ENCODE measurements around the gene RNF25.

RNF25 gene

GRCh38 chr2:218642121-218642656 is 29.6 kb downstream of the RNF25 start:
- H3K4me3 ChIP-seq (ENCODE audit: control insufficient read depth, low read depth, low read length) = no peak overlapping the region
- no peak for DNase-seq (ENCODE audit: low read depth)
- no peak for TF ChIP-seq CTCF (IDR thresholded peaks at IDR 0.05; ENCODE audit: control insufficient read depth, insufficient read depth, low read depth, low read length, missing control alignments)

GRCh38 chr2:218638372-218638771 is 33.4 kb downstream of the RNF25 start:
- no peak for DNase-seq (ENCODE audit: low read depth)
- TF ChIP-seq CTCF (IDR thresholded peaks at IDR 0.05; ENCODE audit: control insufficient read depth, insufficient read depth, low read depth, low read length, missing control alignments) = no peak
- no peak overlapping the region for H3K4me3 ChIP-seq (ENCODE audit: control insufficient read depth, low read depth, low read length)

GRCh38 chr2:218635719-218636118 is 36.1 kb downstream of the RNF25 start:
- TF ChIP-seq CTCF (IDR thresholded peaks at IDR 0.05; ENCODE audit: control insufficient read depth, insufficient read depth, low read depth, low read length, missing control alignments) = no peak
- no peak for DNase-seq (ENCODE audit: low read depth)
- no peak overlapping the region for H3K4me3 ChIP-seq (ENCODE audit: control insufficient read depth, low read depth, low read length)

- TF ChIP-seq CTCF (IDR thresholded peaks at IDR 0.05; ENCODE audit: control insufficient read depth, insufficient read depth, low read depth, low read length, missing control alignments) = no peak
- DNase-seq (ENCODE audit: low read depth) = no peak
Measured at GRCh38 chr2:218631837-218632236, 40.0 kb downstream of the RNF25 start.

GRCh38 chr2:218627939-218628338 is 43.9 kb downstream of the RNF25 start:
- H3K4me3 ChIP-seq (ENCODE audit: control insufficient read depth, low read depth, low read length) = no peak overlapping the region
- TF ChIP-seq CTCF (IDR thresholded peaks at IDR 0.05; ENCODE audit: control insufficient read depth, insufficient read depth, low read depth, low read length, missing control alignments) = no peak
- DNase-seq (ENCODE audit: low read depth) = no peak

More at GRCh38 chr2:218631837-218632236, 40.0 kb downstream of the RNF25 start:
- no peak overlapping the region for H3K4me3 ChIP-seq (ENCODE audit: control insufficient read depth, low read depth, low read length)

GRCh38 chr2:218626369-218626768 is 45.4 kb downstream of the RNF25 start:
- no peak overlapping the region for H3K4me3 ChIP-seq (ENCODE audit: control insufficient read depth, low read depth, low read length)

More at GRCh38 chr2:218626369-218626768, 45.4 kb downstream of the RNF25 start:
- no peak for DNase-seq (ENCODE audit: low read depth)
- no peak for TF ChIP-seq CTCF (IDR thresholded peaks at IDR 0.05; ENCODE audit: control insufficient read depth, insufficient read depth, low read depth, low read length, missing control alignments)

Measured in AG09309 (cell line).